Smooth muscle cell (in vitro differentiated cells): ENCODE data around the gene ADM. TPM values are rescaled to one million over a fixed set of nuclear protein-coding genes. Genes with fewer than 3 reads are reported as not detected.

ENCODE experiments used
- DNase-seq: peaks from one replicate; lab custom pipeline; 2025; ENCODE audit not compliant: unreplicated experiment; lab: John Stamatoyannopoulos, UW
- H2AFZ ChIP-seq: fragments of 200-600 bp; sonication (generic); 2 replicates; pipeline ENCODE4 v1.6.0; 2016; ENCODE audit warnings: antibody characterized with exemption, low read depth, mild to moderate bottlenecking
- H3F3A ChIP-seq: fragments of 200-600 bp; sonication (generic); 2 replicates; pipeline ENCODE4 v1.6.0; 2017; ENCODE audit warnings: antibody characterized with exemption, low read depth
- H3K27ac ChIP-seq: fragments of 200-600 bp; sonication (generic); 2 replicates; pipeline ENCODE4 v1.5.1; 2016; ENCODE audit warnings: low read depth, mild to moderate bottlenecking
- H3K27me3 ChIP-seq: fragments of 200-600 bp; sonication (generic); 2 replicates; pipeline ENCODE4 v1.6.1; 2016; ENCODE audit warnings: low read depth, mild to moderate bottlenecking
- H3K36me3 ChIP-seq: fragments of 200-600 bp; sonication (generic); 2 replicates; pipeline ENCODE4 v1.5.1; 2016; ENCODE audit warnings: low read depth
- H3K4me1 ChIP-seq: fragments of 200-600 bp; sonication (generic); 2 replicates; pipeline ENCODE4 v1.5.1; 2016; ENCODE audit warnings: low read depth
- H3K4me2 ChIP-seq: fragments of 200-600 bp; sonication (generic); 2 replicates; pipeline ENCODE4 v1.6.0; 2016; ENCODE audit warnings: mild to moderate bottlenecking
- H3K4me3 ChIP-seq: fragments of 200-600 bp; sonication (generic); 2 replicates; pipeline ENCODE4 v1.5.1; 2016; ENCODE audit warnings: mild to moderate bottlenecking
- H3K79me2 ChIP-seq: fragments of 200-600 bp; sonication (generic); 2 replicates; pipeline ENCODE4 v1.6.0; 2016; ENCODE audit warnings: low read depth, mild to moderate bottlenecking
- H3K9ac ChIP-seq: fragments of 200-600 bp; sonication (generic); 2 replicates; pipeline ENCODE4 v1.6.0; 2016; ENCODE audit warnings: low read depth
- H3K9me3 ChIP-seq: fragments of 200-600 bp; sonication (generic); replicated peaks from 2 replicates; pipeline ENCODE4 v1.5.1; 2016; ENCODE audit warnings: low read depth
- H4K20me1 ChIP-seq: fragments of 200-600 bp; sonication (generic); 2 replicates; pipeline ENCODE4 v1.6.0; 2016; ENCODE audit warnings: low read depth
- CTCF ChIP-seq: fragments of 200-600 bp; sonication (generic); IDR thresholded peaks from 2 replicates; pipeline ENCODE4 v1.5.1; 2017; ENCODE audit warnings: borderline replicate concordance, mild to moderate bottlenecking, antibody characterized with exemption; ENCODE audit not compliant: insufficient read depth, poor library complexity, severe bottlenecking
- WGBS: methylation state at CpG from one replicate; pipeline ENCODE4 v1.1.7; 2016; ENCODE audit warnings: low lambda C conversion rate; 5-methylcytosine and 5-hydroxymethylcytosine counted together
- polyA plus RNA-seq: library from polyadenylated mRNA; unstranded; fragments of >200 nt; fragmentation: Nextera tagmentation; extraction: Ambion mirVana; gene quantifications from 2 replicates; pipeline ENCODE4 v1.2.1, GENCODE V29; 2016
- total RNA-seq: library from RNA; depleted of rRNA; stranded (reverse); fragments of >200 nt; gene quantifications from 2 replicates; pipeline ENCODE4 v1.2.3, GENCODE V29; 2014

Gene ADM
- total RNA-seq: 53.0 and 55.8 TPM in 2 replicates
- polyA plus RNA-seq: 47.6 and 88.3 TPM in 2 replicates

- 2% methylated on average over 47 of the region's 48 CpGs for WGBS
- Histone ChIP-seq H3K4me1 (peaks cover 41% of the 10 kb centered on the region), H3F3A (peaks cover 16% of the 10 kb centered on the region), H2AFZ (peak within 1 kb of the TSS; percentile 70), H3K9me3 (no peaks in the 10 kb centered on the region), H3K4me3 (peak within 1 kb of the TSS; percentile 65), H3K4me2 (peak within 1 kb of the TSS; percentile 90), H3K27me3 (no peaks in the 10 kb centered on the region), H3K27ac (peak within 1 kb of the TSS; percentile 82), H3K36me3 (no peaks in the 10 kb centered on the region), H3K9ac (peak within 1 kb of the TSS; percentile 85), H4K20me1 (peaks cover 22% of the 10 kb centered on the region), H3K79me2 (peaks cover 5% of the 10 kb centered on the region)
- TF ChIP-seq CTCF: peak; percentile 74
- DNase-seq: peak; percentile 72
Observed at GRCh38 chr11:10304495-10305261, at the start of gene ADM. TSS of gene ADM (plus strand) at chr11:10305073. CDS start at chr11:10305701, 628 bp downstream.

GRCh38 chr11:10255388-10256125 is 49.3 kb upstream of the ADM start:
- Histone ChIP-seq H3K4me3 (no peak overlapping the region), H3K4me2 (no peak overlapping the region), H3K27ac (no peak overlapping the region), H3K27me3 (no peaks in the 10 kb centered on the region), H3F3A (no peaks in the 10 kb centered on the region), H3K36me3 (no peaks in the 10 kb centered on the region), H3K9ac (no peak overlapping the region), H3K4me1 (no peaks in the 10 kb centered on the region), H2AFZ (no peak overlapping the region), H3K9me3 (no peaks in the 10 kb centered on the region), H3K79me2 (peaks cover 39% of the 10 kb centered on the region), H4K20me1 (peaks cover 78% of the 10 kb centered on the region)
- TF ChIP-seq CTCF: no peak
- 86% methylated on average over 3 of the region's 3 CpGs for WGBS
- no peak for DNase-seq

GRCh38 chr11:10257478-10257877 is 47.4 kb upstream of the ADM start:
- no peaks in the 10 kb centered on the region for H3K36me3 ChIP-seq
- no peak overlapping the region for H2AFZ ChIP-seq
- no peaks in the 10 kb centered on the region for H3K4me1 ChIP-seq
- 79% methylated on average over 4 of the region's 4 CpGs for WGBS
- no peak overlapping the region for H3K27ac ChIP-seq
- no peak overlapping the region for H3K9ac ChIP-seq
- H3K79me2 ChIP-seq: peaks cover 59% of the 10 kb centered on the region
- H4K20me1 ChIP-seq: peaks cover 82% of the 10 kb centered on the region
- no peak overlapping the region for H3K4me2 ChIP-seq
- no peak overlapping the region for H3K4me3 ChIP-seq
- no peaks in the 10 kb centered on the region for H3K27me3 ChIP-seq
- H3K9me3 ChIP-seq: no peaks in the 10 kb centered on the region
- DNase-seq: no peak
- no peak for TF ChIP-seq CTCF
- H3F3A ChIP-seq: no peaks in the 10 kb centered on the region
